ENCODE results near the gene MORN4.
"Not testable (repeated sequence)": the region's sequence is repeated elsewhere in the genome, so short reads cannot be mapped to it uniquely, and the experiment has no call there.

GRCh38 chr10:97639090-97639489, 5.8 kb upstream of the MORN4 start:
- TF ChIP-seq CTCF (IDR thresholded peaks at IDR 0.05 in 4 of 5, conservative IDR thresholded peaks at IDR 0.05 in 1 of 5); POLR2A (IDR thresholded peaks at IDR 0.05): not testable (repeated sequence)
